Cardiac atrium fibroblast (primary cell): ENCODE results near the gene DOCK4. TPM values are rescaled to one million over a fixed set of nuclear protein-coding genes. Genes with fewer than 3 reads are reported as not detected.

Experiments
- total RNA-seq: library from RNA; depleted of rRNA; stranded (reverse); fragments of >200 nt; gene quantifications from 2 replicates; pipeline ENCODE4 v1.2.3, GENCODE V29; 2015

DOCK4 gene, protein sequence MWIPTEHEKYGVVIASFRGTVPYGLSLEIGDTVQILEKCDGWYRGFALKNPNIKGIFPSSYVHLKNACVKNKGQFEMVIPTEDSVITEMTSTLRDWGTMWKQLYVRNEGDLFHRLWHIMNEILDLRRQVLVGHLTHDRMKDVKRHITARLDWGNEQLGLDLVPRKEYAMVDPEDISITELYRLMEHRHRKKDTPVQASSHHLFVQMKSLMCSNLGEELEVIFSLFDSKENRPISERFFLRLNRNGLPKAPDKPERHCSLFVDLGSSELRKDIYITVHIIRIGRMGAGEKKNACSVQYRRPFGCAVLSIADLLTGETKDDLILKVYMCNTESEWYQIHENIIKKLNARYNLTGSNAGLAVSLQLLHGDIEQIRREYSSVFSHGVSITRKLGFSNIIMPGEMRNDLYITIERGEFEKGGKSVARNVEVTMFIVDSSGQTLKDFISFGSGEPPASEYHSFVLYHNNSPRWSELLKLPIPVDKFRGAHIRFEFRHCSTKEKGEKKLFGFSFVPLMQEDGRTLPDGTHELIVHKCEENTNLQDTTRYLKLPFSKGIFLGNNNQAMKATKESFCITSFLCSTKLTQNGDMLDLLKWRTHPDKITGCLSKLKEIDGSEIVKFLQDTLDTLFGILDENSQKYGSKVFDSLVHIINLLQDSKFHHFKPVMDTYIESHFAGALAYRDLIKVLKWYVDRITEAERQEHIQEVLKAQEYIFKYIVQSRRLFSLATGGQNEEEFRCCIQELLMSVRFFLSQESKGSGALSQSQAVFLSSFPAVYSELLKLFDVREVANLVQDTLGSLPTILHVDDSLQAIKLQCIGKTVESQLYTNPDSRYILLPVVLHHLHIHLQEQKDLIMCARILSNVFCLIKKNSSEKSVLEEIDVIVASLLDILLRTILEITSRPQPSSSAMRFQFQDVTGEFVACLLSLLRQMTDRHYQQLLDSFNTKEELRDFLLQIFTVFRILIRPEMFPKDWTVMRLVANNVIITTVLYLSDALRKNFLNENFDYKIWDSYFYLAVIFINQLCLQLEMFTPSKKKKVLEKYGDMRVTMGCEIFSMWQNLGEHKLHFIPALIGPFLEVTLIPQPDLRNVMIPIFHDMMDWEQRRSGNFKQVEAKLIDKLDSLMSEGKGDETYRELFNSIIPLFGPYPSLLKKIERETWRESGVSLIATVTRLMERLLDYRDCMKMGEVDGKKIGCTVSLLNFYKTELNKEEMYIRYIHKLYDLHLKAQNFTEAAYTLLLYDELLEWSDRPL (N-terminal part only)
- 5.2 and 12.8 TPM in 2 replicates for total RNA-seq

DNA sequence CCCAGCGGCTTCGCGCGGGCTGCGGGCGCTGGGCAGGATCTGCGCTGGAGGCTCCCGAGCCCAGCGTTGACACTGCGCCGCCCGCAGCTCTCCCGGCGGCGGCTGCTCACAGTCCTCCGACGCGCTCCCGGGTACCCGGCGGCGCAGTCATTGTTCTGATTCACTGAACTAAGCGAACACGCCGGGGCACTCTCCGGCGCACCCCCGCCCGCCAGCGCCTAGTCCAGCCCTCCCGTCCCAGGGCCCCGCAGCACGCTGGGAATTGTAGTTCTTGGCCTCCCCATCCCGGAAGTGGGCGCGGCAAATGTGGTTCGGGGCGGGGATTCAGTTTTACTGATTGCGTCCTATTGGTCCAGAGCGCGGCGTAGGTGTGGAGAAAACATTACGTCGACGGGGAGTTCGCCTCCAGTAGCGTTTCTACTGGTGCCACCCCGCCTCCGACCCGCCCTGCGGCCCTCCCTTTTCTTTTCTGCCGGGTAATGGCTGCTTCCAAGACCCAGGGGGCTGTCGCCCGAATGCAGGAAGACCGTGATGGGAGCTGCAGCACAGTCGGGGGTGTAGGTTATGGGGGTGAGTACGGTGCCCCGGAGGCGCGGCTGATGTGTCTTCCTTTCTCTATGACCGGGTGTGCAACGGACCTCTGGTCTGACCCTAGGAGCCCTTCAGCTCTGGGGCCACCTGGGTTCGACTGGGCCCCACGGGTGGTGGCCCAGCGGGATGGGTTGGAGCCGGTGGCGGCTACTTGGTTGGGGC, at the start of gene DOCK4, which contains the start of gene ZNF277:
TSS of gene DOCK4 (minus strand) at position 162 of the 753 bp plus-strand sequence. CDS start 261 bp downstream, outside the sequence.
TSS of gene ZNF277 (plus strand) at position 458 of the 753 bp plus-strand sequence. CDS start at position 480, 22 bp downstream.

Other genes starting within 250 kb of the DOCK4 start
- gene ZNF277, start 296 bp upstream of the DOCK4 start, total RNA-seq: 14.7 and 26.5 TPM in 2 replicates
- 29.1 and 42.3 TPM in 2 replicates for gene IFRD1, start 244.1 kb upstream of the DOCK4 start, total RNA-seq